ENCODE data around the gene AFAP1L2.
"Not testable (repeated sequence)": the region's sequence is repeated elsewhere in the genome, so short reads cannot be mapped to it uniquely, and the experiment has no call there.

Gene AFAP1L2

GRCh38 chr10:114349522-114350215 is 54.6 kb downstream of the AFAP1L2 start:
- Histone ChIP-seq H4K20me1 (ENCODE audit: control insufficient read depth, insufficient read depth, low read depth, low read length) (no peaks in the 10 kb centered on the region), H3K79me2 (ENCODE audit: control insufficient read depth, low read length) (no peaks in the 10 kb centered on the region), H3K27ac (ENCODE audit: low read depth, low read length) (no peak overlapping the region), H3K9me2 (replicated peaks; ENCODE audit: control insufficient read depth, low read length) (no peaks in the 10 kb centered on the region), H3F3A (ENCODE audit: control insufficient read depth, insufficient read depth) (no peaks in the 10 kb centered on the region), H3K36me3 (ENCODE audit: control insufficient read depth, low read length) (no peaks in the 10 kb centered on the region), H3K4me2 (ENCODE audit: low read length) (no peak overlapping the region), H3K4me1 (ENCODE audit: control insufficient read depth, low read length) (no peaks in the 10 kb centered on the region), H3K4me3 (ENCODE audit: low read length) (no peak overlapping the region), H3K27me3 (ENCODE audit: control insufficient read depth, low read length) (no peaks in the 10 kb centered on the region), H3K9me3 (ENCODE audit: control insufficient read depth, insufficient read depth, low read length) (no peaks in the 10 kb centered on the region)
- TF ChIP-seq CTCF (IDR thresholded peaks at IDR 0.05; ENCODE audit: low read depth, low read length, poor library complexity, severe bottlenecking) (no peak), EZH2phosphoT487 (IDR thresholded peaks at IDR 0.05; ENCODE audit: borderline replicate concordance, low read length) (no peak)

GRCh38 chr10:114349071-114349470 is 55.2 kb downstream of the AFAP1L2 start:
- H3K9me3 ChIP-seq (ENCODE audit: control insufficient read depth, insufficient read depth, low read length); H3K27ac ChIP-seq (ENCODE audit: low read depth, low read length); H3K9me2 ChIP-seq (replicated peaks; ENCODE audit: control insufficient read depth, low read length); H3K79me2 ChIP-seq (ENCODE audit: control insufficient read depth, low read length); H4K20me1 ChIP-seq (ENCODE audit: control insufficient read depth, insufficient read depth, low read depth, low read length); H3K4me1 ChIP-seq (ENCODE audit: control insufficient read depth, low read length); H3K27me3 ChIP-seq (ENCODE audit: control insufficient read depth, low read length); H3F3A ChIP-seq (ENCODE audit: control insufficient read depth, insufficient read depth); H3K36me3 ChIP-seq (ENCODE audit: control insufficient read depth, low read length); H3K4me2 ChIP-seq (ENCODE audit: low read length); H3K4me3 ChIP-seq (ENCODE audit: low read length): not testable (repeated sequence)

- H3K27me3 ChIP-seq (ENCODE audit: control insufficient read depth, low read length) = no peaks in the 10 kb centered on the region
- no peaks in the 10 kb centered on the region for H3K79me2 ChIP-seq (ENCODE audit: control insufficient read depth, low read length)
- H3K4me3 ChIP-seq (ENCODE audit: low read length) = no peak overlapping the region
- no peaks in the 10 kb centered on the region for H4K20me1 ChIP-seq (ENCODE audit: control insufficient read depth, insufficient read depth, low read depth, low read length)
- H3K36me3 ChIP-seq (ENCODE audit: control insufficient read depth, low read length) = no peaks in the 10 kb centered on the region
- no peaks in the 10 kb centered on the region for H3F3A ChIP-seq (ENCODE audit: control insufficient read depth, insufficient read depth)
- no peaks in the 10 kb centered on the region for H3K4me1 ChIP-seq (ENCODE audit: control insufficient read depth, low read length)
- H3K9me3 ChIP-seq (ENCODE audit: control insufficient read depth, insufficient read depth, low read length) = no peaks in the 10 kb centered on the region
- H3K9me2 ChIP-seq (replicated peaks; ENCODE audit: control insufficient read depth, low read length) = no peaks in the 10 kb centered on the region
- no peak overlapping the region for H3K27ac ChIP-seq (ENCODE audit: low read depth, low read length)
- TF ChIP-seq CTCF (IDR thresholded peaks at IDR 0.05; ENCODE audit: low read depth, low read length, poor library complexity, severe bottlenecking) (no peak), EZH2phosphoT487 (IDR thresholded peaks at IDR 0.05; ENCODE audit: borderline replicate concordance, low read length) (no peak)
- H3K4me2 ChIP-seq (ENCODE audit: low read length) = no peak overlapping the region
These were observed 56.5 kb downstream of the AFAP1L2 start for GRCh38 chr10:114347791-114348190.

GRCh38 chr10:114347241-114347640 is 57.1 kb downstream of the AFAP1L2 start:
- Histone ChIP-seq H3K27ac (ENCODE audit: low read depth, low read length) (no peak overlapping the region), H3K36me3 (ENCODE audit: control insufficient read depth, low read length) (no peaks in the 10 kb centered on the region), H3F3A (ENCODE audit: control insufficient read depth, insufficient read depth) (no peaks in the 10 kb centered on the region), H3K4me1 (ENCODE audit: control insufficient read depth, low read length) (no peaks in the 10 kb centered on the region), H3K27me3 (ENCODE audit: control insufficient read depth, low read length) (no peaks in the 10 kb centered on the region), H3K9me3 (ENCODE audit: control insufficient read depth, insufficient read depth, low read length) (no peaks in the 10 kb centered on the region), H3K4me2 (ENCODE audit: low read length) (no peak overlapping the region), H3K4me3 (ENCODE audit: low read length) (no peak overlapping the region), H3K9me2 (replicated peaks; ENCODE audit: control insufficient read depth, low read length) (no peaks in the 10 kb centered on the region), H4K20me1 (ENCODE audit: control insufficient read depth, insufficient read depth, low read depth, low read length) (no peaks in the 10 kb centered on the region), H3K79me2 (ENCODE audit: control insufficient read depth, low read length) (no peaks in the 10 kb centered on the region)
- no peak for TF ChIP-seq CTCF (IDR thresholded peaks at IDR 0.05; ENCODE audit: low read depth, low read length, poor library complexity, severe bottlenecking)
- no peak for TF ChIP-seq EZH2phosphoT487 (IDR thresholded peaks at IDR 0.05; ENCODE audit: borderline replicate concordance, low read length)
